SK-N-MC (cell line): Measurements from ENCODE around the gene TCERG1L.

Experiments
- EZH2 ChIP-seq: fragments of 200-600 bp; sonication (generic); IDR thresholded peaks from one replicate; pipeline ENCODE4 v1.6.1; 2017; ENCODE audit warnings: antibody characterized with exemption
- FOXP2 ChIP-seq: optimal IDR thresholded peaks from 2 replicates; pipeline ENCODE3; 2011; ENCODE audit warnings: mild to moderate bottlenecking, moderate library complexity; ENCODE audit not compliant: insufficient read depth; ENCODE audit errors: extremely low read length, control extremely low read depth
- POLR2AphosphoS5 ChIP-seq: IDR thresholded peaks from 2 replicates; pipeline ENCODE4 v1.6.1; 2012; ENCODE audit warnings: mild to moderate bottlenecking, low read depth, low read length, borderline replicate concordance

DNA sequence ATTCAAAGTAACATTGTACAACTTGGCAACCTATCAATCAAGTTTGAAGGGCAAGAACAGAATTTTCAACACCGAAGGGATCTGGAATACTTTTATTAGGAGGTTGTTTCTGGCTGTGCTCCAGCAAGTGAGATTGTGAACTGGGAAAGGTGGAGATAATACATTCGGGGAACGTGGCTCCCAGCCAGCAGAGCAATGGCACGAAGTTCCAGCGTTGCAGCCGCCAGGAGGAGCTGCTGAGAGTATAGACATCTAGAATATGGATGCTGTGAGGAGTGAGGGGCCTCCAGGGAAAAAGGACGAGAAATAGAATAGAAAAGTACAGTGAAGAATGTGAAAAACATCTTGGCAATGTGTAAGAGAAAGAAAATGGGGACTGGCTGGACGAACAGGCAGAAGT is 69.5 kb downstream of the TCERG1L start:
- TF ChIP-seq POLR2AphosphoS5 (no peak), EZH2 (no peak), FOXP2 (no peak)
